Endothelial cell of umbilical vein (primary cell): ENCODE data around the gene ADAM11.

Source experiments
- CTCF ChIP-seq, 2 donors: IDR thresholded peaks; 1 replicate in 1 of 2; 2 replicates in 1 of 2; pipeline ENCODE4 v1.5.1; 2011; ENCODE audit warnings: low read length in 2 of 2, mild to moderate bottlenecking in 2 of 2, moderate library complexity in 2 of 2, control low read depth in 1 of 2, inconsistent platforms in 1 of 2, low read depth in 1 of 2; ENCODE audit not compliant: insufficient read depth in 1 of 2; ENCODE audit errors: extremely low read depth in 1 of 2
- EZH2 ChIP-seq: IDR thresholded peaks from 2 replicates; pipeline ENCODE4 v1.6.1; 2012; ENCODE audit warnings: borderline replicate concordance, low read depth, mild to moderate bottlenecking, moderate library complexity, low read length, inconsistent platforms; ENCODE audit not compliant: severe bottlenecking
- FOS ChIP-seq: IDR thresholded peaks from 2 replicates; pipeline ENCODE4 v1.6.1; 2011; ENCODE audit warnings: mild to moderate bottlenecking, low read length, moderate library complexity, borderline replicate concordance; ENCODE audit not compliant: insufficient read depth
- GATA2 ChIP-seq: IDR thresholded peaks from 2 replicates; pipeline ENCODE4 v1.7.0; 2011; ENCODE audit warnings: low read depth, mild to moderate bottlenecking, moderate library complexity, mixed read lengths, low read length; ENCODE audit not compliant: insufficient read length, insufficient read depth
- MAX ChIP-seq: IDR thresholded peaks from 2 replicates; pipeline ENCODE4 v1.6.1; 2011; ENCODE audit not compliant: insufficient read depth, insufficient read length
- MYC ChIP-seq: IDR thresholded peaks from one replicate; pipeline ENCODE4 v1.6.1; 2011; ENCODE audit warnings: mild to moderate bottlenecking, low read depth, low read length
- POLR2A ChIP-seq: IDR thresholded peaks from 2 replicates; pipeline ENCODE4 v1.6.1; 2012; ENCODE audit warnings: low read depth, mild to moderate bottlenecking, control low read depth, low read length
- POLR2AphosphoS5 ChIP-seq: IDR thresholded peaks from 2 replicates; pipeline ENCODE4 v1.6.1; 2012; ENCODE audit warnings: low read depth, mild to moderate bottlenecking, control low read depth, low read length, moderate library complexity; ENCODE audit not compliant: insufficient read depth

- TF ChIP-seq CTCF (IDR thresholded peaks at IDR 0.05; ENCODE audit: extremely low read depth in 1 of 2, insufficient read depth in 1 of 2, low read depth in 1 of 2, low read length in 2 of 2) (no peak), EZH2 (no peak), POLR2AphosphoS5 (no peak), POLR2A (no peak), MYC (no peak), MAX (no peak), GATA2 (no peak), FOS (no peak)
These were observed 70.2 kb downstream of the ADAM11 start for GRCh38 chr17:44828919-44829522.
